ENCODE measurements around the gene ISG15. TPM values are rescaled to one million over a fixed set of nuclear protein-coding genes. Genes with fewer than 3 reads are reported as not detected.

The ISG15 gene
- total and polyA plus RNA-seq, 2 of the 13 experiments (the other 11 are each of a cell fraction or from before 2014, with no cell fraction given): 42.1 to 54.9 TPM

GRCh38 chr1:981955-982558 lies 31.2 kb upstream of the ISG15 start, which contains the start of gene PERM1 (continued):
- TF ChIP-seq SNAI1 (CRISPR knock-in tag; IDR thresholded peaks at IDR 0.05; ENCODE audit: borderline replicate concordance): no peak
- TF ChIP-seq PBX3 (CRISPR knock-in tag; IDR thresholded peaks at IDR 0.05; ENCODE audit: borderline replicate concordance): no peak
- TF ChIP-seq LCORL (IDR thresholded peaks at IDR 0.05): no peak
- peak; percentile 66; the same call in 1 of the 2 replicates for TF ChIP-seq LCORL (CRISPR knock-in tag; IDR thresholded peaks at IDR 0.05)
- TF ChIP-seq NRL (CRISPR knock-in tag; IDR thresholded peaks at IDR 0.05; ENCODE audit: borderline replicate concordance): peak; percentile 50; the same call in 1 of the 2 replicates
- peak; percentile 27; the same call in 1 of the 2 replicates for TF ChIP-seq HIC2 (CRISPR knock-in tag; IDR thresholded peaks at IDR 0.05; ENCODE audit: low read depth)
- peak; percentile 49; the same call in 1 of the 2 replicates for TF ChIP-seq CREBL2 (CRISPR knock-in tag; IDR thresholded peaks at IDR 0.05; ENCODE audit: borderline replicate concordance)
- no peak for TF ChIP-seq ZSCAN29 (CRISPR knock-in tag; conservative IDR thresholded peaks at IDR 0.05)
- TF ChIP-seq ZNF687 (CRISPR knock-in tag; IDR thresholded peaks at IDR 0.05): peak; percentile 60; the same call in 1 of the 2 replicates
- no peak for TF ChIP-seq TMF1 (CRISPR knock-in tag; IDR thresholded peaks at IDR 0.05; ENCODE audit: low read depth)
- TF ChIP-seq, protein P1, sequence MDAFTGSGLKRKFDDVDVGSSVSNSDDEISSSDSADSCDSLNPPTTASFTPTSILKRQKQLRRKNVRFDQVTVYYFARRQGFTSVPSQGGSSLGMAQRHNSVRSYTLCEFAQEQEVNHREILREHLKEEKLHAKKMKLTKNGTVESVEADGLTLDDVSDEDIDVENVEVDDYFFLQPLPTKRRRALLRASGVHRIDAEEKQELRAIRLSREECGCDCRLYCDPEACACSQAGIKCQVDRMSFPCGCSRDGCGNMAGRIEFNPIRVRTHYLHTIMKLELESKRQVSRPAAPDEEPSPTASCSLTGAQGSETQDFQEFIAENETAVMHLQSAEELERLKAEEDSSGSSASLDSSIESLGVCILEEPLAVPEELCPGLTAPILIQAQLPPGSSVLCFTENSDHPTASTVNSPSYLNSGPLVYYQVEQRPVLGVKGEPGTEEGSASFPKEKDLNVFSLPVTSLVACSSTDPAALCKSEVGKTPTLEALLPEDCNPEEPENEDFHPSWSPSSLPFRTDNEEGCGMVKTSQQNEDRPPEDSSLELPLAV (CRISPR knock-in tag; conservative IDR thresholded peaks at IDR 0.05; ENCODE audit: low read depth): no peak
- TF ChIP-seq CBX2 (IDR thresholded peaks at IDR 0.05; ENCODE audit: low read depth, low read length): no peak
- TF ChIP-seq CBX2 (CRISPR knock-in tag; IDR thresholded peaks at IDR 0.05; ENCODE audit: low read depth): no peak
- peak; percentile 17; the same call in 1 of the 2 replicates for TF ChIP-seq CTCF (CRISPR knock-in tag; IDR thresholded peaks at IDR 0.05)

Data from HepG2 (cell line).